Stomach (tissue), 9 donors: ENCODE measurements around the gene PLP1. TPM values are rescaled to one million over a fixed set of nuclear protein-coding genes. Genes with fewer than 3 reads are reported as not detected.

Experiments used
- DNase-seq, 2 donors: peaks; one replicate each; pipeline versions ENCODE4 v3.0.0 to v3.0.0-alpha.2; 2013 to 2019
- H3K27ac ChIP-seq, 5 donors: fragments of 200-600 bp in 4 of 5; sonication (generic) in 4 of 5; one replicate each; pipeline ENCODE4 v1.5.1; 2013 to 2019; ENCODE audit warnings: mild to moderate bottlenecking in 1 of 5, moderate library complexity in 1 of 5
- H3K27me3 ChIP-seq, 3 donors: fragments of 200-600 bp; sonication (generic); one replicate each; pipeline ENCODE4 v1.5.1; 2017 to 2019; ENCODE audit warnings: mixed run types in 1 of 3
- H3K36me3 ChIP-seq, 4 donors: fragments of 200-600 bp; sonication (generic); 1 replicate in 3 of 4; 2 replicates in 1 of 4; pipeline ENCODE4 v1.5.1; 2016 to 2019
- H3K4me1 ChIP-seq, 4 donors: fragments of 200-600 bp; sonication (generic); one replicate each; pipeline ENCODE4 v1.5.1; 2016 to 2019
- H3K4me3 ChIP-seq, 4 donors: fragments of 200-600 bp; sonication (generic) in 3 of 4; one replicate each; pipeline ENCODE4 v1.5.1; 2016 to 2019; ENCODE audit warnings: mild to moderate bottlenecking in 1 of 4
- H3K9me3 ChIP-seq, 4 donors: fragments of 200-600 bp; sonication (generic); one replicate each; pipeline ENCODE4 v1.5.1; 2016 to 2019
- EP300 ChIP-seq: sonication (generic); formaldehyde crosslinking; IDR thresholded peaks from one replicate; pipeline ENCODE4 v1.6.1; 2017; ENCODE audit warnings: antibody characterized with exemption
- POLR2A ChIP-seq, 4 donors: fragments of 450-650 bp; IDR thresholded peaks; one replicate each; pipeline ENCODE4 v1.6.1; 2016; ENCODE audit warnings: antibody characterized with exemption in 4 of 4, control low read depth in 2 of 4, mild to moderate bottlenecking in 1 of 4, moderate library complexity in 1 of 4
- POLR2AphosphoS5 ChIP-seq, 3 donors: sonication (generic); formaldehyde crosslinking; IDR thresholded peaks; one replicate each; pipeline ENCODE4 v1.6.1; 2016; ENCODE audit warnings: antibody characterized with exemption in 3 of 3
- WGBS, 5 donors: extraction: QIAGEN DNeasy Blood & Tissue Kit in 3 of 5; methylation state at CpG; one replicate each; pipeline versions ENCODE4 v1.1.5 to v1.1.7; 2013 to 2018; 5-methylcytosine and 5-hydroxymethylcytosine counted together
- intact Hi-C: fragments of 100-400 bp; cut with DNase I; formaldehyde crosslinking; loops from one replicate; pipeline ENCODE4 v1.15.1; 2023; ENCODE audit warnings: low total_unique reads
- polyA plus RNA-seq, 3 donors: library from polyadenylated mRNA; stranded (reverse); fragments of 200-250 nt; gene quantifications; one replicate each; pipeline ENCODE4 v1.2.3, GENCODE V29; 2013
- total RNA-seq, 5 donors: library from RNA; depleted of rRNA; stranded (reverse); fragments of >200 nt; gene quantifications; one replicate each; pipeline versions ENCODE4 v1.1.0 to v1.2.3, GENCODE V29; 2014 to 2016
- TF ChIP-seq, protein P1 (sequence below), 7 experiments: fragments of 450-650 bp in 4 of 7; fragments of 200-600 bp in 3 of 7; sonication (generic) in 3 of 7; IDR thresholded peaks; one replicate each; pipeline ENCODE4 v1.5.1; 2016 to 2019; ENCODE audit warnings: antibody characterized with exemption in 7 of 7, control low read depth in 2 of 7, mild to moderate bottlenecking in 1 of 7
- donor health status: healthy with polysubstance abuse.
- donor health status: Bipolar disorder and iron deficiency.
- donor health status: healthy.

The PLP1 gene
- total and polyA plus RNA-seq, 8 donors, result 2.2 to 36.9 (median 6.3) TPM

DNA sequence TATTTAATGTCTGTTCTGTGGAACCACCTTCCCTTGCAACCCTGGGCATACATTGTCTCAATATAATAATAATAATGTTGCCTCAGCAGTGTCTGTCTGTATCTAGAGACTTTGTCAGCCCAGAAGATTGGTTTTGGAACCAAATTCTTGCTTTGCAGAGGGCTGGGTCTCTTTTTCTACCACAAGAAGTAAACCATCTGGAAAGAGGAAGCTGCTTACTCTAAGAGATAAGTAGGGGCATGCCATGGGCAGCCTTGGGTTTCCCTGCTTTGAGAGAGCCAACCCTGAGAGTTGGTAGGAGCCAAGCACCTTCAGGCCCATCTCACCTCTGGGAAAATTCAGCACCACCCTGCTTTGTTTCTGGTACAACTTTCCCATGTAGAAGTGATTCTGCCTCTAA is 38.9 kb upstream of the PLP1 start:
- Histone ChIP-seq H3K27me3 (peaks cover 0 to 4% (median 0%) of the 10 kb centered on the region in 3 donors), H3K36me3 (no peaks in the 10 kb centered on the region), H3K4me1 (no peaks in the 10 kb centered on the region), H3K9me3 (no peaks in the 10 kb centered on the region), H3K27ac (no peak overlapping the region), H3K4me3 (no peak overlapping the region)
- no peak for TF ChIP-seq POLR2A (IDR thresholded peaks at IDR 0.05)
- TF ChIP-seq, protein P1, sequence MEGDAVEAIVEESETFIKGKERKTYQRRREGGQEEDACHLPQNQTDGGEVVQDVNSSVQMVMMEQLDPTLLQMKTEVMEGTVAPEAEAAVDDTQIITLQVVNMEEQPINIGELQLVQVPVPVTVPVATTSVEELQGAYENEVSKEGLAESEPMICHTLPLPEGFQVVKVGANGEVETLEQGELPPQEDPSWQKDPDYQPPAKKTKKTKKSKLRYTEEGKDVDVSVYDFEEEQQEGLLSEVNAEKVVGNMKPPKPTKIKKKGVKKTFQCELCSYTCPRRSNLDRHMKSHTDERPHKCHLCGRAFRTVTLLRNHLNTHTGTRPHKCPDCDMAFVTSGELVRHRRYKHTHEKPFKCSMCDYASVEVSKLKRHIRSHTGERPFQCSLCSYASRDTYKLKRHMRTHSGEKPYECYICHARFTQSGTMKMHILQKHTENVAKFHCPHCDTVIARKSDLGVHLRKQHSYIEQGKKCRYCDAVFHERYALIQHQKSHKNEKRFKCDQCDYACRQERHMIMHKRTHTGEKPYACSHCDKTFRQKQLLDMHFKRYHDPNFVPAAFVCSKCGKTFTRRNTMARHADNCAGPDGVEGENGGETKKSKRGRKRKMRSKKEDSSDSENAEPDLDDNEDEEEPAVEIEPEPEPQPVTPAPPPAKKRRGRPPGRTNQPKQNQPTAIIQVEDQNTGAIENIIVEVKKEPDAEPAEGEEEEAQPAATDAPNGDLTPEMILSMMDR (IDR thresholded peaks at IDR 0.05), result no peak
- TF ChIP-seq EP300, result no peak
- no peak for TF ChIP-seq POLR2AphosphoS5 (IDR thresholded peaks at IDR 0.05)
- DNase-seq, result no peak
- intact Hi-C loops, result no loop called here

DNA sequence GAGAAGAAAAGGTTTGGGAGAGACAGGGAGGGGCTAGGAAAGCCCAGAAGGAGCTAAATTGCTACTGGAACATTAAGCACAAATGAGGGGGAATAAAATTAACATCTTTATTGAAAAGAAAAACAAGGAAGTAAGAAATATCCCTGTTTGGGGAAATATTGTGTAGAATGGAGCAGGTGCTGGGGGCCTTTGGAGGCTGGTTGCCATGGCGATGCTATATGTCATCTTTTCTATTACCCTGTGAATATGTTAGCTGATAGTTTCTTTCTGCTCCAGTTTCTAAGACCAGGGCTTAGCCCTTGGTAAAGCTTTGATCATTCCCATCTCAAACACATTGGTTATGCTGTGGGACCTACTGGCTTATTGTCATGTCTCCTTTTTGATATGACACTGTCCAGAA is 37.2 kb upstream of the PLP1 start:
- 87 to 100% (median 96%) methylated on average over 1 of the region's 1 CpG for WGBS, 5 donors
- H3K27me3 ChIP-seq, result no peaks in the 10 kb centered on the region
- H3K36me3 ChIP-seq, result no peaks in the 10 kb centered on the region
- no peaks in the 10 kb centered on the region for H3K4me1 ChIP-seq
- intact Hi-C loops, result no loop called here
- no peak for DNase-seq
- no peak overlapping the region for H3K27ac ChIP-seq
- TF ChIP-seq POLR2AphosphoS5 (IDR thresholded peaks at IDR 0.05) (no peak), EP300 (no peak), POLR2A (IDR thresholded peaks at IDR 0.05) (no peak)
- TF ChIP-seq, protein P1 (IDR thresholded peaks at IDR 0.05), result no peak
- no peak overlapping the region for H3K4me3 ChIP-seq
- H3K9me3 ChIP-seq, result no peaks in the 10 kb centered on the region

DNA sequence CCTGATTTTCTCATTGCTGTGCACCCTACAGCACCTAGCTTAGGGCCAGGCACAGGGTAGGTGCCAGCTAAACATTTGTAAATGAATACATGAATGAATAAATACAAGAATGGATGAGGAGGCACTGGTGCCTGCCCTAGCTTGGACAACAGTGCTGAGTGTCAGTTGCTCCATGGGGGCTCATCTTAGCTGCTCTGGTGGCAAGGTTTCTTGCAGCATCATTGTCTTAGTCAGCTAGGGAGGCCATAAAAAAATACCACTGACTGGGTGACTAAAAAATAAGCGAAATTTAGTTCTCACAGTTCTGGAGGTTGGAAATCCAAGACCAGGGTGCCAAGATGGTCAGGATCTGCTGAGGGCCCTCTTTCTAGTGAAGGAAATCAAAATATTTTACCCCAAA is 34.8 kb upstream of the PLP1 start:
- Histone ChIP-seq H3K36me3 (no peaks in the 10 kb centered on the region), H3K4me1 (no peaks in the 10 kb centered on the region), H3K9me3 (no peaks in the 10 kb centered on the region), H3K4me3 (no peak overlapping the region), H3K27me3 (peaks cover 0 to 7% (median 0%) of the 10 kb centered on the region in 3 donors), H3K27ac (no peak overlapping the region)
- no peak for TF ChIP-seq EP300
- TF ChIP-seq POLR2A (IDR thresholded peaks at IDR 0.05), result no peak
- TF ChIP-seq, protein P1 (IDR thresholded peaks at IDR 0.05), result no peak
- no peak for TF ChIP-seq POLR2AphosphoS5 (IDR thresholded peaks at IDR 0.05)
- WGBS, 5 donors, result 63 to 100% (median 88%) methylated on average over 1 of the region's 1 CpG
- intact Hi-C loops, result no loop called here
- no peak for DNase-seq

DNA sequence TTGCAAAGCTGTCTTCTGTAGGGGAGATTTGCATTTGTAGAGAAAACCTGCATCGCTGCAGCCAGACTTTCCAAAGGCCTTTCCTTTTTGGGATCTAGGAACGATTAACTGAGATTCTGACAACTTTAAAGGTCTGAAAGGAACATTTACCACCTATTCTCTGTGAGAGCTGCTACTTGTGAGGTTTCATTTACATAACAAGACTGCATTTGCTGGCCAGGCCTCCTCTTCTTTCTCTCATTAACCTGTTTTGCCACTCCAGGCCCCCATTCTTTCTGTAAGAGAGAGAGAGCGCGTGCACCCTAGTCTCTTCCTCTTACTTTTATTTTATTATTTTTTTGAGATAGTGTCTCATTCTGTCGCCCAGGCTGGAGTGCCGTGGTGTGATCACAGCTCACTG is 34.3 kb upstream of the PLP1 start:
- Histone ChIP-seq H3K4me3 (no peak overlapping the region), H3K27ac (no peak overlapping the region), H3K4me1 (no peaks in the 10 kb centered on the region), H3K36me3 (no peaks in the 10 kb centered on the region), H3K9me3 (no peaks in the 10 kb centered on the region), H3K27me3 (peaks cover 0 to 10% (median 0%) of the 10 kb centered on the region in 3 donors)
- DNase-seq, result no peak
- TF ChIP-seq EP300 (no peak), POLR2AphosphoS5 (IDR thresholded peaks at IDR 0.05) (no peak), POLR2A (IDR thresholded peaks at IDR 0.05) (no peak)
- TF ChIP-seq, protein P1 (IDR thresholded peaks at IDR 0.05), result no peak
- intact Hi-C loops, result no loop called here
- WGBS, 5 donors, result 49 to 81% (median 74%) methylated on average over 6 of the region's 6 CpGs
